ENCODE measurements around the gene ZBTB8B.

Gene ZBTB8B

DNA sequence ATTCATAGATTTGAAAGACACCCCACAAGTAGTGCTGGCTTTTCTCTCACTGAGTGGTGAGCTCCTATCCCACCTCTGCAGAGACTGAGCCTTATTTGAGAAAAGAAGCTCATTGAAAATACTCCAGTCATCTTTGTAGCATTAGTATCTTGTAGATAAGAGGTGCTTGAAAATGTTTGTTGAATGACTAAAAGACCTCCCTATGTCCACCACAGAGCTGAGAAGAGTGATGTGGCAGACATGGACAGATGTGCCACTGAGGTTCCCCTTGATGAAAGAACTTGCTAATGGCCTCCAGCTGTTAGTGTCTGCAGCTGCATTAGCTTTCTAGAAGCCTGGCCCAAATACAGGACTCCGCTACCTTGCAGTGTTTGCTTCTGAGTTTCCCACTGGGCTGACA lies 45.1 kb downstream of the ZBTB8B start:
- no peak for DNase-seq
